Astrocyte of the spinal cord (primary cell): Measurements from ENCODE around the gene MRC2.

Source experiments
- DNase-seq: peaks from one replicate; pipeline ENCODE4 v3.0.0; 2011; ENCODE audit warnings: low read depth, low spot score
- H3K4me3 ChIP-seq: 2 replicates; pipeline ENCODE4 v1.5.1; 2011; ENCODE audit warnings: low read depth, mild to moderate bottlenecking, low read length, moderate library complexity
- CTCF ChIP-seq: IDR thresholded peaks from 2 replicates; pipeline ENCODE4 v1.5.1; 2012; ENCODE audit warnings: low read depth, mild to moderate bottlenecking, low read length, inconsistent platforms
- in situ Hi-C: cut with HindIII; loops from 2 replicates; pipeline ENCODE4 v1.10.0; 2017; ENCODE audit warnings: low sequenced_read_pairs

MRC2 gene

GRCh38 chr17:62627219-62627903, at the start of gene MRC2:
Gene MRC2 (plus strand): TSS chr17:62627670. CDS start chr17:62627803, 133 bp downstream.
- DNase-seq: peak; percentile 89
- in situ Hi-C loops: no loop called here

GRCh38 chr17:62578757-62579487, 48.5 kb upstream of the MRC2 start:
- DNase-seq: no peak
- H3K4me3 ChIP-seq: no peak overlapping the region
- no peak for TF ChIP-seq CTCF
- in situ Hi-C loops: no loop called here

More at GRCh38 chr17:62627219-62627903, at the start of gene MRC2:
- no peak for TF ChIP-seq CTCF
- H3K4me3 ChIP-seq: peak within 1 kb of the TSS; percentile 78

GRCh38 chr17:62580947-62581346, 46.5 kb upstream of the MRC2 start:
- in situ Hi-C loops: no loop called here

GRCh38 chr17:62581764-62582163, 45.7 kb upstream of the MRC2 start:
- H3K4me3 ChIP-seq: no peak overlapping the region
- in situ Hi-C loops: no loop called here
- no peak for TF ChIP-seq CTCF
- no peak for DNase-seq

More at GRCh38 chr17:62580947-62581346, 46.5 kb upstream of the MRC2 start:
- no peak overlapping the region for H3K4me3 ChIP-seq
- DNase-seq: no peak
- TF ChIP-seq CTCF: no peak

GRCh38 chr17:62587554-62587953, 39.9 kb upstream of the MRC2 start:
- no peak for DNase-seq
- no peak for TF ChIP-seq CTCF
- no peak overlapping the region for H3K4me3 ChIP-seq
- in situ Hi-C loops: no loop called here

GRCh38 chr17:62588109-62588508, 39.4 kb upstream of the MRC2 start:
- in situ Hi-C loops: no loop called here
- no peak for TF ChIP-seq CTCF

More at GRCh38 chr17:62588109-62588508, 39.4 kb upstream of the MRC2 start:
- H3K4me3 ChIP-seq: no peak overlapping the region
- DNase-seq: no peak
